SH-SY5Y (cell line): Measurements from ENCODE around the gene KCNN1.

ENCODE experiments used
- GATA2 ChIP-seq: IDR thresholded peaks from 2 replicates; pipeline ENCODE4 v1.6.1; 2011; ENCODE audit warnings: mild to moderate bottlenecking, low read depth, low read length
- GATA3 ChIP-seq: IDR thresholded peaks from 2 replicates; pipeline ENCODE4 v1.6.1; 2011; ENCODE audit warnings: low read depth, mild to moderate bottlenecking, low read length, moderate library complexity

- TF ChIP-seq GATA2, result no peak
- no peak for TF ChIP-seq GATA3
Observed at GRCh38 chr19:17966550-17967256, at the start of gene KCNN1.
